Measurements from ENCODE around the gene TMEM42. TPM values are rescaled to one million over a fixed set of nuclear protein-coding genes. Genes with fewer than 3 reads are reported as not detected.

TMEM42 gene
- total RNA-seq, 1 experiment from 2014 or later, result 15.0 TPM

- Mint-ChIP-seq H3K4me1 (peaks cover 26% of the 10 kb centered on the region), H3K27me3 (ENCODE audit: low read depth) (no peaks in the 10 kb centered on the region), H3K27ac (no peak overlapping the region), H3K36me3 (no peaks in the 10 kb centered on the region), H3K4me3 (no peak overlapping the region), H3K9me3 (peaks cover 11% of the 10 kb centered on the region)
- ChIA-PET POLR2A (no interaction called here), CTCF (no interaction called here)
- TF ChIP-seq NFATC4 (CRISPR knock-in tag; IDR thresholded peaks at IDR 0.05) (no peak), TEAD1 (CRISPR knock-in tag; IDR thresholded peaks at IDR 0.05) (no peak), GTF2I (CRISPR knock-in tag; conservative IDR thresholded peaks at IDR 0.05) (no peak), ZNF416 (CRISPR knock-in tag; IDR thresholded peaks at IDR 0.05) (no peak), HMGXB4 (CRISPR knock-in tag; IDR thresholded peaks at IDR 0.05) (no peak), PRRX2 (CRISPR knock-in tag; IDR thresholded peaks at IDR 0.05) (no peak), IRF1 (CRISPR knock-in tag; IDR thresholded peaks at IDR 0.05) (no peak)
- TF ChIP-seq, protein P1, sequence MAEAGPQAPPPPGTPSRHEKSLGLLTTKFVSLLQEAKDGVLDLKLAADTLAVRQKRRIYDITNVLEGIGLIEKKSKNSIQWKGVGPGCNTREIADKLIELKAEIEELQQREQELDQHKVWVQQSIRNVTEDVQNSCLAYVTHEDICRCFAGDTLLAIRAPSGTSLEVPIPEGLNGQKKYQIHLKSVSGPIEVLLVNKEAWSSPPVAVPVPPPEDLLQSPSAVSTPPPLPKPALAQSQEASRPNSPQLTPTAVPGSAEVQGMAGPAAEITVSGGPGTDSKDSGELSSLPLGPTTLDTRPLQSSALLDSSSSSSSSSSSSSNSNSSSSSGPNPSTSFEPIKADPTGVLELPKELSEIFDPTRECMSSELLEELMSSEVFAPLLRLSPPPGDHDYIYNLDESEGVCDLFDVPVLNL (CRISPR knock-in tag; IDR thresholded peaks at IDR 0.05; ENCODE audit: borderline replicate concordance, low read depth), result no peak
- TF ChIP-seq, protein P2, sequence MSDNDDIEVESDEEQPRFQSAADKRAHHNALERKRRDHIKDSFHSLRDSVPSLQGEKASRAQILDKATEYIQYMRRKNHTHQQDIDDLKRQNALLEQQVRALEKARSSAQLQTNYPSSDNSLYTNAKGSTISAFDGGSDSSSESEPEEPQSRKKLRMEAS (CRISPR knock-in tag; IDR thresholded peaks at IDR 0.05), result no peak
- DNase-seq (ENCODE audit: low spot score), result no peak
- ATAC-seq, result no peak
Measured at GRCh38 chr3:44892689-44893088, 31.0 kb downstream of the TMEM42 start.

DNA sequence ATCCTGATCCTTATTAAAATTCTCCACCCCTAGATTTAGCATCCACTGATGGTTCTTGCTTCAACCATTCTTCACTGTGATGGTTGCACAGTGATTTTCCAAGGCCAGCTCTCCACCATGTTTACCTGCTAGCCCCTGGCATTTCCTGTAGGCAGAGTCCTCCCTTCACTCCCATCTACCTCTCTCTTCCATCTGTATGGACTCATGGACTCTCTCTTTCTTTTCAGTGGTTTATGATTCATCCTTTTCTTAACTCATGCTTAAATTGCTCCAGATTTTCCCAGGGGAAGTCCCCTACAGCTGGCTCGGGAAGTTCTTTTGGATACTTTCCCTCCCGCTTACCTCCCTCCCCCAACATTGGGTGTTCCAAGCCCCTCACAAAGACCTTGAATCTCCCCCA, 31.4 kb downstream of the TMEM42 start:
- Mint-ChIP-seq H3K27ac (no peak overlapping the region), H3K4me3 (no peak overlapping the region), H3K9me3 (peaks cover 11% of the 10 kb centered on the region), H3K36me3 (no peaks in the 10 kb centered on the region), H3K4me1 (peaks cover 22% of the 10 kb centered on the region), H3K27me3 (ENCODE audit: low read depth) (no peaks in the 10 kb centered on the region)
- CTCF ChIA-PET, result no interaction called here
- DNase-seq (ENCODE audit: low spot score) (no peak), ATAC-seq (no peak)
- POLR2A ChIA-PET, result no interaction called here
- TF ChIP-seq, protein P3, sequence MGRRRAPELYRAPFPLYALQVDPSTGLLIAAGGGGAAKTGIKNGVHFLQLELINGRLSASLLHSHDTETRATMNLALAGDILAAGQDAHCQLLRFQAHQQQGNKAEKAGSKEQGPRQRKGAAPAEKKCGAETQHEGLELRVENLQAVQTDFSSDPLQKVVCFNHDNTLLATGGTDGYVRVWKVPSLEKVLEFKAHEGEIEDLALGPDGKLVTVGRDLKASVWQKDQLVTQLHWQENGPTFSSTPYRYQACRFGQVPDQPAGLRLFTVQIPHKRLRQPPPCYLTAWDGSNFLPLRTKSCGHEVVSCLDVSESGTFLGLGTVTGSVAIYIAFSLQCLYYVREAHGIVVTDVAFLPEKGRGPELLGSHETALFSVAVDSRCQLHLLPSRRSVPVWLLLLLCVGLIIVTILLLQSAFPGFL (CRISPR knock-in tag; IDR thresholded peaks at IDR 0.05; ENCODE audit: borderline replicate concordance), result no peak
- no peak for TF ChIP-seq CTCF (IDR thresholded peaks at IDR 0.05)
- TF ChIP-seq HMGXB4 (CRISPR knock-in tag; IDR thresholded peaks at IDR 0.05), result no peak
- no peak for TF ChIP-seq NR1H2 (CRISPR knock-in tag; IDR thresholded peaks at IDR 0.05)
- TF ChIP-seq ZBTB21 (CRISPR knock-in tag; IDR thresholded peaks at IDR 0.05; ENCODE audit: borderline replicate concordance), result no peak
- TF ChIP-seq, protein P4, sequence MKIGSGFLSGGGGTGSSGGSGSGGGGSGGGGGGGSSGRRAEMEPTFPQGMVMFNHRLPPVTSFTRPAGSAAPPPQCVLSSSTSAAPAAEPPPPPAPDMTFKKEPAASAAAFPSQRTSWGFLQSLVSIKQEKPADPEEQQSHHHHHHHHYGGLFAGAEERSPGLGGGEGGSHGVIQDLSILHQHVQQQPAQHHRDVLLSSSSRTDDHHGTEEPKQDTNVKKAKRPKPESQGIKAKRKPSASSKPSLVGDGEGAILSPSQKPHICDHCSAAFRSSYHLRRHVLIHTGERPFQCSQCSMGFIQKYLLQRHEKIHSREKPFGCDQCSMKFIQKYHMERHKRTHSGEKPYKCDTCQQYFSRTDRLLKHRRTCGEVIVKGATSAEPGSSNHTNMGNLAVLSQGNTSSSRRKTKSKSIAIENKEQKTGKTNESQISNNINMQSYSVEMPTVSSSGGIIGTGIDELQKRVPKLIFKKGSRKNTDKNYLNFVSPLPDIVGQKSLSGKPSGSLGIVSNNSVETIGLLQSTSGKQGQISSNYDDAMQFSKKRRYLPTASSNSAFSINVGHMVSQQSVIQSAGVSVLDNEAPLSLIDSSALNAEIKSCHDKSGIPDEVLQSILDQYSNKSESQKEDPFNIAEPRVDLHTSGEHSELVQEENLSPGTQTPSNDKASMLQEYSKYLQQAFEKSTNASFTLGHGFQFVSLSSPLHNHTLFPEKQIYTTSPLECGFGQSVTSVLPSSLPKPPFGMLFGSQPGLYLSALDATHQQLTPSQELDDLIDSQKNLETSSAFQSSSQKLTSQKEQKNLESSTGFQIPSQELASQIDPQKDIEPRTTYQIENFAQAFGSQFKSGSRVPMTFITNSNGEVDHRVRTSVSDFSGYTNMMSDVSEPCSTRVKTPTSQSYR (CRISPR knock-in tag; IDR thresholded peaks at IDR 0.05), result no peak
- TF ChIP-seq ZNF263 (CRISPR knock-in tag; IDR thresholded peaks at IDR 0.05; ENCODE audit: low read depth), result no peak
- TF ChIP-seq ETV6 (CRISPR knock-in tag; IDR thresholded peaks at IDR 0.05), result no peak
- no peak for TF ChIP-seq CREM (CRISPR knock-in tag; IDR thresholded peaks at IDR 0.05)
- no peak for TF ChIP-seq RORB (CRISPR knock-in tag; IDR thresholded peaks at IDR 0.05)
- TF ChIP-seq ZNF219 (CRISPR knock-in tag; IDR thresholded peaks at IDR 0.05; ENCODE audit: borderline replicate concordance), result no peak
- TF ChIP-seq, protein P2 (CRISPR knock-in tag; IDR thresholded peaks at IDR 0.05), result no peak
- TF ChIP-seq NR3C1 (CRISPR knock-in tag; conservative IDR thresholded peaks at IDR 0.05; ENCODE audit: low read depth), result no peak
- no peak for TF ChIP-seq TEAD4 (CRISPR knock-in tag; IDR thresholded peaks at IDR 0.05)
- no peak for TF ChIP-seq ESRRA (CRISPR knock-in tag; IDR thresholded peaks at IDR 0.05; ENCODE audit: borderline replicate concordance)
- no peak for TF ChIP-seq ELF4 (CRISPR knock-in tag; IDR thresholded peaks at IDR 0.05; ENCODE audit: low read depth)
- no peak for TF ChIP-seq NFE2L1 (CRISPR knock-in tag; IDR thresholded peaks at IDR 0.05)
- TF ChIP-seq KAT7 (CRISPR knock-in tag; IDR thresholded peaks at IDR 0.05; ENCODE audit: borderline replicate concordance), result no peak
